ENCODE data around the gene GLTPD2. TPM values are rescaled to one million over a fixed set of nuclear protein-coding genes. Genes with fewer than 3 reads are reported as not detected.

GLTPD2 gene
- total RNA-seq, 2 experiments from 2014 or later: not detected

GRCh38 chr17:4789951-4790704 lies 1.4 kb downstream of the GLTPD2 start:
- peak overlapping the region; percentile 14 for H3K27ac ChIP-seq (ENCODE audit: low read depth, low read length, poor library complexity, severe bottlenecking)
- no TSS peak for BruUV-seq (replicated peaks)

GRCh38 chr17:4790705-4791088 lies 1.9 kb downstream of the GLTPD2 start:
- Histone ChIP-seq H3K36me3 (ENCODE audit: insufficient read depth, low read length) (no peaks in the 10 kb centered on the region), H3K9me2 (ENCODE audit: insufficient read depth, low read length) (no peaks in the 10 kb centered on the region), H3K27ac (ENCODE audit: low read depth, low read length, poor library complexity, severe bottlenecking) (no peak overlapping the region), H3K4me1 (ENCODE audit: insufficient read depth, low read length, poor library complexity, severe bottlenecking) (peaks cover 13% of the 10 kb centered on the region), H2AFZ (ENCODE audit: low read length) (peak overlapping the region; percentile 95), H3K79me2 (ENCODE audit: insufficient read depth, low read depth, low read length) (no peaks in the 10 kb centered on the region), H3K4me2 (ENCODE audit: low read length) (peak overlapping the region; percentile 78), H3K4me3 (ENCODE audit: low read depth, low read length, poor library complexity, severe bottlenecking) (peak overlapping the region; percentile 68), H4K20me1 (ENCODE audit: insufficient read depth, low read length) (no peaks in the 10 kb centered on the region), H3K9me3 (ENCODE audit: low read length) (no peaks in the 10 kb centered on the region; the same call in 1 of the 2 replicates)
- no TSS peak for BruUV-seq (replicated peaks)
- DNase-seq (ENCODE audit: low spot score): no peak
- ChIA-PET POLR2A (interaction anchor here (0.9 to 1.2 kb wide), 4 partner anchors 16 to 268 kb away, joined by 3 to 5 read pairs (median 4); partner anchors contain the start of genes ARRB2 and PLD2), CTCF (ENCODE audit: unreplicated experiment) (interaction anchor here (0.6 to 1.2 kb wide), 2 partner anchors 43 to 648 kb away, joined by 3 to 4 read pairs; no protein-coding TSS in a partner anchor)
- no peak for TF ChIP-seq CTCF (conservative IDR thresholded peaks at IDR 0.05; ENCODE audit: low read length)
- TF ChIP-seq EZH2phosphoT487 (IDR thresholded peaks at IDR 0.05; ENCODE audit: borderline replicate concordance, low read depth, low read length): no peak
- intact Hi-C loops (cut with micrococcal nuclease; ENCODE audit: unreplicated experiment): loop anchor here (1.0 to 2.0 kb wide), 3 partner anchors 80 to 225 kb away; partner anchors contain the start of gene ARRB2

More at GRCh38 chr17:4789951-4790704, 1.4 kb downstream of the GLTPD2 start:
- peak overlapping the region; percentile 68 for H3K4me3 ChIP-seq (ENCODE audit: low read depth, low read length, poor library complexity, severe bottlenecking)
- peaks cover 13% of the 10 kb centered on the region for H3K4me1 ChIP-seq (ENCODE audit: insufficient read depth, low read length, poor library complexity, severe bottlenecking)
- CTCF ChIA-PET (ENCODE audit: unreplicated experiment): interaction anchor here (0.6 to 1.2 kb wide), 4 partner anchors 44 to 782 kb away, joined by 3 to 4 read pairs (median 3); no protein-coding TSS in a partner anchor
- no peak for TF ChIP-seq EZH2phosphoT487 (IDR thresholded peaks at IDR 0.05; ENCODE audit: borderline replicate concordance, low read depth, low read length)
- TF ChIP-seq CTCF (conservative IDR thresholded peaks at IDR 0.05; ENCODE audit: low read length): peak; percentile 81
- peak overlapping the region; percentile 78 for H3K4me2 ChIP-seq (ENCODE audit: low read length)
- no peaks in the 10 kb centered on the region for H3K9me2 ChIP-seq (ENCODE audit: insufficient read depth, low read length)
- no peaks in the 10 kb centered on the region for H3K79me2 ChIP-seq (ENCODE audit: insufficient read depth, low read depth, low read length)
- H2AFZ ChIP-seq (ENCODE audit: low read length): peak overlapping the region; percentile 95
- no peaks in the 10 kb centered on the region; the same call in 1 of the 2 replicates for H3K9me3 ChIP-seq (ENCODE audit: low read length)
- intact Hi-C loops (cut with micrococcal nuclease; ENCODE audit: unreplicated experiment): loop anchor here (1.0 to 2.0 kb wide), 3 partner anchors 80 to 225 kb away; partner anchors contain the start of gene ARRB2
- DNase-seq (ENCODE audit: low spot score): peak; percentile 90
- H3K36me3 ChIP-seq (ENCODE audit: insufficient read depth, low read length): no peaks in the 10 kb centered on the region
- no peaks in the 10 kb centered on the region for H4K20me1 ChIP-seq (ENCODE audit: insufficient read depth, low read length)
- POLR2A ChIA-PET: interaction anchor here (0.6 to 1.2 kb wide), 7 partner anchors 11 to 267 kb away, joined by 3 to 5 read pairs (median 3); partner anchors contain the start of genes ARRB2 and PLD2

Measured in OCI-LY7 (cell line).